ENCODE results near the gene FBRS.
"Not testable (repeated sequence)": the region's sequence is repeated elsewhere in the genome, so short reads cannot be mapped to it uniquely, and the experiment has no call there.

The FBRS gene

DNA sequence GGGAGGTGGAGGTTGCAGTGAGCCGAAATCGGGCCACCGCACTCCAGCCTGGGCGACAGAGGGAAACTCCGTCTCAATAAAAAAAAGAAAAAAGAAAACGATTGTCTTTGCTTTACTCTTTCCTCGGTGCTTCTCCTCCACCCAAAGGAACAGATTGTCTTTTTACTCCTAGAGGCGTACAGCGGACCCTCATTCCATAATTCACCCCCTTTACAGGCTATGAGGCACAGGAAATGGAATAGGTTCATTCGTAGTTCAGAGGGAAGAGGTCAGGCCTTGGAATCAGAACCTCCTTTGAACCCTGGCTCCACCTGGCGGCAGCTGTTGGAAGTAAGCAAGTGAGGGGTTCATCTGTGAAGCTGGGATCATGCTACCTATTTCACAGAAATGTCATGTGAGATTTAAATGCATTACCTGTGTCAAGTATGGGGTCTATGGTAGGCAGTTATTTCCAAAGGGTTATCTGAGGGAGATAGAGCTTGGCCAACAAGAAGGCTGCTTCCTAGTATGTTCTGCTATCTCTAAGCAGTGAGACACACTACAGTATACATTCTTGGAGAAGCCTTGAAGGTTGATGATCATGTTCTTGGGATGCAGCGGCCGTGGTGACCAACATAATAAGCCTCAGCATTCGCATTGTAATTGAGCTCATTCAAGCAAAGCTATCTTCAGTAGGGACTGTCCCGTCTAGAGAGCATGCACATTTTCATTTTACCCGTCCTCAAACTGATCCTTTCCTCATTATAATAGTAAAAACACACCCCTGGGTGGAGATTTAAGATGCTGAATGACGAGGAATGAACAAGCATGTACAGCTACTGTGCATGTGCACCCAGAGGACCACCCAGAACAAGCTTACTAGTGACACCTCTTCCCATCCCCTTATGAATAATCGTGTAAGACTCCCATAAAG lies 29.3 kb upstream of the FBRS start:
- DNase-seq (ENCODE audit: low read depth): peak; percentile 85
- TF ChIP-seq CTCF (IDR thresholded peaks at IDR 0.05; ENCODE audit: insufficient read depth, low read depth, low read length, missing control alignments): peak; percentile 95
- peak overlapping the region; percentile 25 for H3K4me3 ChIP-seq (ENCODE audit: low read depth, low read length)

DNA sequence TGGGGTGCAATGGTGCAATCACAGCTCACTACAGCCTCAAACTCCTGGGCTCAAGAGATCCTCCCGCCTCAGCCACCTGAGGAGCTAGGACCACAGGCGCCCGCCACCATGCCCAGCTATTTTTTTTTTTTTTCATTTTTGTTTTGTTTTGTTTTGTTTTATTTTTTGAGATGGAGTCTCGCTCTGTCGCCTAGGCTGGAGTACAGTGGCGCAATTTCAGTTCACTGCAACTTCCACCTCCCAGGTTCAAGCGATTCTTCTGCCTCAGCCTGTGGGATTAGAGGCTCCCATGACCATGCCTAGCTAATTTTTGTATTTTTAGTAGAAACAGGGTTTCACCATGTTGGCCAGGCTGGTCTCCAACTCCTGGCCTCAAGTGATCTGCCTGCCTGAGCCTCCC lies 25.8 kb upstream of the FBRS start:
- not testable (repeated sequence) for H3K4me3 ChIP-seq (ENCODE audit: low read depth, low read length); DNase-seq (ENCODE audit: low read depth)

GRCh38 chr16:30633526-30633925 lies 24.7 kb upstream of the FBRS start:
- no peak for DNase-seq (ENCODE audit: low read depth)
- TF ChIP-seq CTCF (IDR thresholded peaks at IDR 0.05; ENCODE audit: insufficient read depth, low read depth, low read length, missing control alignments): no peak
- peak overlapping the region; percentile 62 for H3K4me3 ChIP-seq (ENCODE audit: low read depth, low read length)

DNA sequence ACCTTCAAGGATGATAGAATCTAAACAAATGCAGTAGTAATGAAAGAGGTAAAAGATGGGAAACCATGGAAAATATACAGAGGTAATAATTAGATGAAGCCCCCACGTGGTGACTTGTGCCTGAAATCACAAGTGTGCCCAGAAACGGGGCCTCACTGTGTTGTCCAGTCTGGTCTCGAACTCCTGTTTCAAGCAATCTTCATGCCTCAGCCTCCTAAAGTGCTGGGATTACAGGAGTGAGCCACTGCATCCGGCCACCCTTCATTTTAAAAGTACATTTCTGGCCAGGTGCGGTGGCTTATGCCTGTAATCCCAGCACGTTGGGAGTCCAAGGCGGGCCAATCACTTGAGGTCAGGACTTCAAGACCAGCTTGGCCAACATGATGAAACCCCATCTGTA lies 21.6 kb upstream of the FBRS start:
- no peak for DNase-seq (ENCODE audit: low read depth)
- TF ChIP-seq CTCF (IDR thresholded peaks at IDR 0.05; ENCODE audit: insufficient read depth, low read depth, low read length, missing control alignments): no peak
- H3K4me3 ChIP-seq (ENCODE audit: low read depth, low read length): no peak overlapping the region

DNA sequence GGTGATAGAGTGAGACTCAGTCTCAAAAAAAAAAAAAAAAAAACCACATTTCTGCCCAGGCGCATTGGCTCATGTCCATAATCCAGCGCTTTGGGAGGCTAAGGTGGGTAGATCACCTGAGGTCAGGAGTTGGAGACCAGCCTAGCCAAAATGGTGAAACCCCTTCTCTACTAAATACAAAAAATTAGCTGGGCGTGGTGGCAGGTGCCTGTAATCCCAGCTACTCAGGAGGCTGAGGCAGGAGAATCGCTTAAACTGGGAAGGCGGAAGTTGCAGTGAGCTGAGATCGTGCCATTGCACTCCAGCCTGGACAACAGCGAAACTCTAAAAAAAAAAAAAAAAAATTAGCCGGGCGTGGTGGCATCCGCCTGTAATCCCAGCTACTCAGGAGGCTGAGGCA lies 21.1 kb upstream of the FBRS start:
- not testable (repeated sequence) for H3K4me3 ChIP-seq (ENCODE audit: low read depth, low read length); DNase-seq (ENCODE audit: low read depth)

DNA sequence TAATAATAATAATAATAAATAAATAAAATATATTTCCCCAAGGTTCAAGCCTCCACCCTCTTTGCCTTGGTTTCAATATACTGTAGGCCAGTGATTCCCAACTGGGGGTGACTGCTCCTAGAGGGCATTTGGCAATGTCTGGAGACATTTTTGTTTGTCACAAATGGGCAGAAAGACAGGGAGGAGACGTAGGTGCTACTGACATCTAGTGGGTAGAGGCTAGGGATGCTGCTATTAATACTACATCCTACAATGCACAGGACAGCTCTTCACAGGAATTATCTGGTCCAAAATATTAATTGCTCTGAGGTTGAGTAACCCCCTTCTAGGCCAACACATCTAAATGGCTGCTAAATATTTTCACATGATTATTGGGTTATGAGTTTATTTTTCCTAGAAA lies 20.3 kb upstream of the FBRS start:
- peak; percentile 58 for DNase-seq (ENCODE audit: low read depth)
- H3K4me3 ChIP-seq (ENCODE audit: low read depth, low read length): no peak overlapping the region

DNA sequence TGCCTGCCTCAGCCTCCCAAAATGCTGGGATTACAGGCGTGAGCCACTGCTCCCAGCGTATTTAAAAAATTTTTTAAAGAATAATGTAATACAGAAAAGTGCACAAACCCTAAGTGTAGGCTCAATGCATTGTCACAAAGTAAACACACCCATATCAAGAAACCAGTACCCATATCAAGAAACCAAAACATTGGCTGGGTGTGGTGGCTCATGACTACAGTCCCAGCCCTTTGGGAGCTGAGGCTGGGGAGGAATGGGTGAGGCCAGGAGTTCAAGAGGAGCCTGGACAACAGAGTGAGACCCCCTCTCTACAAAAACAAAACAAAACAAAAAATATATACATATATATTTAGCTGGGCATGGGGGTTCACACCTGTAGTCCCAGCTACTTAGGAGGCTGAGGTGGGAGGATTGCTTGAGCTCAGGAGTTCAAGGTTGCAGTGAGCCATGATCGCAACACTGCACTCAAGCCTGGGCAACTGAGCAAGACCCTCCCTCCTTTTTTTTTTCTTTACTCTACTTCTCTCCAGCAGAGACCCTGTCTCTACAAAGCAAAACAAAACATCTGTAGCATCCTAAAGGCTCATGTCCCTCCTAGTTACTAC lies 16.8 kb upstream of the FBRS start:
- DNase-seq (ENCODE audit: low read depth): no peak
- TF ChIP-seq CTCF (IDR thresholded peaks at IDR 0.05; ENCODE audit: insufficient read depth, low read depth, low read length, missing control alignments): no peak
- no peak overlapping the region for H3K4me3 ChIP-seq (ENCODE audit: low read depth, low read length)

More for the DNA sequence above, 20.3 kb upstream of the FBRS start:
- TF ChIP-seq CTCF (IDR thresholded peaks at IDR 0.05; ENCODE audit: insufficient read depth, low read depth, low read length, missing control alignments): peak; percentile 56
